Stimulated activated CD8-positive, alpha-beta memory T cell treated with anti-CD3 and anti-CD28 coated beads, Interleukin-12 subunit alpha, Interleukin-12 subunit beta, amount 100 ng/mL, for 1 hour (primary cell): ENCODE measurements around the gene HBQ1.
"Not testable (repeated sequence)": the region's sequence is repeated elsewhere in the genome, so short reads cannot be mapped to it uniquely, and the experiment has no call there.

Experiments used
- DNase-seq: peaks from one replicate; pipeline ENCODE4 v3.0.0-alpha.2; 2020; ENCODE audit warnings: low read depth

Gene HBQ1

DNA sequence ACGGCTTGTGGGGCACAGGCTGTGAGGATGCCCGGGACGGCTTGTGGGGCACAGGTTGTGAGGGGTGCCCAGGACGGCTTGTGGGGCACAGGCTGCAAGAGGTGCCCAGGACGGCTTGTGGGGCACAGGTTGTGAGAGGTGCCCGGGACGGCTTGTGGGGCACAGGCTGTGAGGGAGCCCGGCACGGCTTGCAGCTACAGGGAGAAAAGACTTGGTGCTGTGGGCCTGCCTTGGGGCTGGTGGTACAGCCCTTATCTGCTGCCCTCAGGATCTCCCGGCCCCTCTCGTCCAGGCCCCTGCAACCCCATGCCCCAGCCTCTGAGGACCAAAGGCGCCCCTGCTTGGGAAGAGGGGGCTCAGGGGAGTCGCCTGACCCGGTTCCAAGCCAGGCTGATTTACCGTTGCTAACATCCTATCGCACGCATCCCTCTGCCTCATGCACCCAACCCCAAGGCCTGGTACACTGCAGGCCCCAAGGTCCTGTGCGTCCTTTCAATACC is 19.5 kb upstream of the HBQ1 start:
- DNase-seq: no peak

DNA sequence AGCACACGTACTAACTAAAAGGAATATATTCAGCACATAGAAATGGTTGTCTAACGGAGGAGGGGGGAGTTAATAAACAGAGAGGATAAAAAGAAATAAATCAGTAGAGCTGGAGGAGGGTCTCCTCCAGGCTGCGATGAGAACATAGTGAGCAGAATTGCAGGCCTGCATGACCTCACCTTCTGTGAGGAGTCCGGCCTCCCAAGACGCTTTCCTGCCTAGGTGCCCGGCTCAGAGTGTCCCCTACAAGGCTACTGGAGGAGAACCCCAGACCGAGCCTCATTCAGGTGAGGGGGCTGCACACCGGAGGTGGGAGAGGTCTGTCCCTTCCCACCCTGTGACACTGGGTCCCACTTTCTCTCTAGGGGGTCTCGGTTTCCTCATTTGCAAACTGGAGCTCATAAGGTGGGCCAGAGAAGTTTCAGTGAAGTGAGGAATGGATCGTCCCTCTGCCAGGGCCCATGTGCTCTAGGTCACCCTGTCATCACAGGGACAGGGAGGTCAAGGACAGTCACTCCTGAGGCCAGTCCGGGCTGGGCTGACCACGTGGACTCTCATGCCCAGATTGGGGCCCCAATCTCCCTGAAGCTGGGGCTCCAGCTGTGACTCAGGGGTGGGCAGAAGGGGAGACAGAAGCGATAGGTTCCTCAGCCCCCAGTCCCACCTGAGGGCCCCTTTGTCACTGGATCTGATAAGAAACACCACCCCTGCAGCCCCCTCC is 17.8 kb upstream of the HBQ1 start:
- no peak for DNase-seq

- not testable (repeated sequence) for DNase-seq
These were observed 17.1 kb upstream of the HBQ1 start for GRCh38 chr16:163139-163538.

- DNase-seq: not testable (repeated sequence)
These were observed 16.6 kb upstream of the HBQ1 start for GRCh38 chr16:163696-164095.

DNA sequence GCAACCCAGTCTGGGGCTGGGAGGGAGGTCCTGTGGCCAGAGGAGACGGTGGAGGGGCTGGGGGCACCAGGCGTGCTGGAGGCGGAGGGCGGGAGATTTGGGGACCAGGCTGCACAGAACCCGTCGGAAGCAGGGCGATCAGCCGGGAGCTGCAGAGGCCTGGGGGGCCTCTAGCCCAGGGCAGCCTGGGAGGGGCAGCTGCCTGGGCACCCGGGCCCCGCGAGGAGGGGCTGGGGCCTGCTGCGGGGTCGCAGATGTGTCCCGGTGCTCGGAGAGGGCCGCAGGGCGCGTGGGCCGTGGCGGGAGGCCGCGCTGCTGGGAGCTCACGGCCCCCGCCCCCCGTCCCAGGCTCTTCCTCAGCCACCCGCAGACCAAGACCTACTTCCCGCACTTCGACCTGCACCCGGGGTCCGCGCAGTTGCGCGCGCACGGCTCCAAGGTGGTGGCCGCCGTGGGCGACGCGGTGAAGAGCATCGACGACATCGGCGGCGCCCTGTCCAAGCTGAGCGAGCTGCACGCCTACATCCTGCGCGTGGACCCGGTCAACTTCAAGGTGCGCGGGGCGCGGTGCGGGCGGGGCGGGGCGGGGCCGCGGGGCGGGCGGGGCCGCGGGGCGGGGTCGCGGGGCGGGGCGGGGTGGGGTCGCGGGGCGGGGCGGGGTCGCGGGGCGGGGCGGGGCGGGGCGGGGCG is 16.0 kb upstream of the HBQ1 start:
- not testable (repeated sequence) for DNase-seq

- DNase-seq: no peak
These were observed 15.3 kb upstream of the HBQ1 start for GRCh38 chr16:164827-165538.

DNA sequence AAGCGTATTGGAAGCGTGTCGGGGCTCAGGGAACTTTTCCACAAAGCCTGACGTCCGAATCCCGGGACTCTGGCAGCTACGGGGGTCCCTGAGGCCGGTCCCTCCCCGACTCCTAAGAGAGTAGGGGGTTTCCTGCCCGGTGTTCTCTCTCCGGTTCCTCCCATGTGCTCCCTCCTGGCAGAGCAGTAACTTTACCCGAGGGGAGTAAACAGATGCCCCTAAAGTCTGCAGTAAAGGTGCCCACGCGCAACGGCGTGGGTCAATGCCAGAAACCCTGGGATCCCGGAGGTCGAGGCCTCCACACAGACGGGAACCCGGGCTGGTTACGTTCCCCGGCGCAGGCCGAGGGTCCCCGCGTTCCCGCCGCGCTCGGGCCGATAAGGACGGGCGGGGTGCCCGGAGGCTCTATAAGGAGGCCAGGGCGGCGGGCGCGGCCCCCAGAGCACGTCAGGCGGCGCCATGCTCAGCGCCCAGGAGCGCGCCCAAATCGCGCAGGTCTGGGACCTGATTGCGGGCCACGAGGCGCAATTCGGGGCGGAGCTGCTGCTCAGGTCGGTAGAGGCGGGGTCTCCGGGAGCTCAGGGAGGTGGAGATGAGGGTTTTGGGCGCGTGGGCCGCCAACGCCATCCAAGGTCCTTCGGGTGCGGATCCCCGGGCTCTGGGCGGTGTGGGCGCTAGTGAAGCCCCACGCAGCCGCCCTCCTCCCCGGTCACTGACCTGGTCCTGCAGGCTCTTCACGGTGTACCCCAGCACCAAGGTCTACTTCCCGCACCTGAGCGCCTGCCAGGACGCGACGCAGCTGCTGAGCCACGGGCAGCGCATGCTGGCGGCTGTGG is 14.5 kb upstream of the HBQ1 start, which contains the start of gene HBM:
Gene HBM (plus strand): TSS at position 440 of the 836 bp plus-strand sequence. CDS start 20 bp downstream, at position 460.
- DNase-seq: no peak

DNA sequence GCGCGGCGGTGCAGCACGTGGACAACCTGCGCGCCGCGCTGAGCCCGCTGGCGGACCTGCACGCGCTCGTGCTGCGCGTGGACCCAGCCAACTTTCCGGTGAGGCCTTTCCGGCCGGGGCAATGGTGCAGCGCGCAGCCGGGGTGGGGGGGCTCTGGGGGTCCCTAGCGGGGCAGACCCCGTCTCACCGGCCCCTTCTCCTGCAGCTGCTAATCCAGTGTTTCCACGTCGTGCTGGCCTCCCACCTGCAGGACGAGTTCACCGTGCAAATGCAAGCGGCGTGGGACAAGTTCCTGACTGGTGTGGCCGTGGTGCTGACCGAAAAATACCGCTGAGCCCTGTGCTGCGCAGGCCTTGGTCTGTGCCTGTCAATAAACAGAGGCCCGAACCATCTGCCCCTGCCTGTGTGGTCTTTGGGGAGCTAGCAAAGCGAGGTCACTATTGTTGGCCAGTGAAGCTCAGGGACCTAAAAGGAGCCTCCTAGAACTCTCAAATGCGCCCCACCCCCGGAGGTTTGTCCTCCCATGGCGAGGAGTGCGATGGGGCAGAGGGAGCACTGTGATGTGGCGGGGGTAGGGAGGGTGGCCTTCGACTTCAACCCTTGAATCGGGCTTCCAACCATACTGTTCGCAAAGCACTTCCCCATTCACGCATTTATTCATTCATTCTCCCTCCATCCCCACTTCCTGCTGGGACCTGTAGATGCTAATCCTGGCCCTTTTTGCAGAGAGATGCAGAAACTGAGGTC is 13.7 kb upstream of the HBQ1 start:
- DNase-seq: no peak

DNA sequence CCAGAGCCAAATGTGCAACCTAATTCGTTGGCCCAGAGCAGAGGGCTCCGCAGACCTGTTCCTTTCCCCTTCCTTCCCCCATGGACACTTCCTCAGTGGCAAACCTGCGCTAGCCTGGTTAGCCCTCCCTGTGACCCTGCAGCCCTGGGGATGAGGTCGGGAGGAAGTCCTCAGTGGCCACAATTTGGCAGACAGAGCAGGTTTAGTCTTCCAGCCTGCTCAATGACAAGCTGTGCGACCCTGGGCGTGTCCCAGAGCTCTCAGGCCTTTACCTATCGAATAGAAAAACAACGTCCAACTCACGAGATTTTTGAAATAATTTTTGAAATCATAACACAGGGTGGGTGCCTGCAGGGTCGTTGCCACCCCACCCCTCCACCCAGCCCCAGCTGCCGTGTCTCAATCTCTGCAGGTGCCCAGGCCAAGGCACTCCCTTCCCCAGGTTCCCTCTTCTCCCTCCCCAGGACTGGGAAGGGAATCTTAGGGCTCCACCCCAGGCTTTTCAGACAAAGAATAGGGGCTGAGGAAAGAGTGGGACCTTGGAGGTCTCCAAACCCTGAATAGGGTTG is 13.1 kb upstream of the HBQ1 start:
- DNase-seq: no peak

GRCh38 chr16:168424-168823 is 11.8 kb upstream of the HBQ1 start:
- DNase-seq: no peak

GRCh38 chr16:169014-169413 is 11.2 kb upstream of the HBQ1 start:
- DNase-seq: no peak

GRCh38 chr16:170088-170507 is 10.2 kb upstream of the HBQ1 start:
- DNase-seq: not testable (repeated sequence)

- no peak for DNase-seq
These were observed 9.5 kb upstream of the HBQ1 start for GRCh38 chr16:170788-171187.

DNA sequence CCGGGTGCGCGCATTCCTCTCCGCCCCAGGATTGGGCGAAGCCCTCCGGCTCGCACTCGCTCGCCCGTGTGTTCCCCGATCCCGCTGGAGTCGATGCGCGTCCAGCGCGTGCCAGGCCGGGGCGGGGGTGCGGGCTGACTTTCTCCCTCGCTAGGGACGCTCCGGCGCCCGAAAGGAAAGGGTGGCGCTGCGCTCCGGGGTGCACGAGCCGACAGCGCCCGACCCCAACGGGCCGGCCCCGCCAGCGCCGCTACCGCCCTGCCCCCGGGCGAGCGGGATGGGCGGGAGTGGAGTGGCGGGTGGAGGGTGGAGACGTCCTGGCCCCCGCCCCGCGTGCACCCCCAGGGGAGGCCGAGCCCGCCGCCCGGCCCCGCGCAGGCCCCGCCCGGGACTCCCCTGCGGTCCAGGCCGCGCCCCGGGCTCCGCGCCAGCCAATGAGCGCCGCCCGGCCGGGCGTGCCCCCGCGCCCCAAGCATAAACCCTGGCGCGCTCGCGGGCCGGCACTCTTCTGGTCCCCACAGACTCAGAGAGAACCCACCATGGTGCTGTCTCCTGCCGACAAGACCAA is 7.8 kb upstream of the HBQ1 start, which contains the start of gene HBA2:
Gene HBA2 (plus strand): TSS at position 503 of the 568 bp plus-strand sequence. CDS start 37 bp downstream, at position 540.
- DNase-seq: not testable (repeated sequence)

DNA sequence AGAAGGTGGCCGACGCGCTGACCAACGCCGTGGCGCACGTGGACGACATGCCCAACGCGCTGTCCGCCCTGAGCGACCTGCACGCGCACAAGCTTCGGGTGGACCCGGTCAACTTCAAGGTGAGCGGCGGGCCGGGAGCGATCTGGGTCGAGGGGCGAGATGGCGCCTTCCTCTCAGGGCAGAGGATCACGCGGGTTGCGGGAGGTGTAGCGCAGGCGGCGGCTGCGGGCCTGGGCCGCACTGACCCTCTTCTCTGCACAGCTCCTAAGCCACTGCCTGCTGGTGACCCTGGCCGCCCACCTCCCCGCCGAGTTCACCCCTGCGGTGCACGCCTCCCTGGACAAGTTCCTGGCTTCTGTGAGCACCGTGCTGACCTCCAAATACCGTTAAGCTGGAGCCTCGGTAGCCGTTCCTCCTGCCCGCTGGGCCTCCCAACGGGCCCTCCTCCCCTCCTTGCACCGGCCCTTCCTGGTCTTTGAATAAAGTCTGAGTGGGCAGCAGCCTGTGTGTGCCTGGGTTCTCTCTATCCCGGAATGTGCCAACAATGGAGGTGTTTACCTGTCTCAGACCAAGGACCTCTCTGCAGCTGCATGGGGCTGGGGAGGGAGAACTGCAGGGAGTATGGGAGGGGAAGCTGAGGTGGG is 6.9 kb upstream of the HBQ1 start:
- not testable (repeated sequence) for DNase-seq

GRCh38 chr16:173928-174769 is 6.1 kb upstream of the HBQ1 start:
- not testable (repeated sequence) for DNase-seq

DNA sequence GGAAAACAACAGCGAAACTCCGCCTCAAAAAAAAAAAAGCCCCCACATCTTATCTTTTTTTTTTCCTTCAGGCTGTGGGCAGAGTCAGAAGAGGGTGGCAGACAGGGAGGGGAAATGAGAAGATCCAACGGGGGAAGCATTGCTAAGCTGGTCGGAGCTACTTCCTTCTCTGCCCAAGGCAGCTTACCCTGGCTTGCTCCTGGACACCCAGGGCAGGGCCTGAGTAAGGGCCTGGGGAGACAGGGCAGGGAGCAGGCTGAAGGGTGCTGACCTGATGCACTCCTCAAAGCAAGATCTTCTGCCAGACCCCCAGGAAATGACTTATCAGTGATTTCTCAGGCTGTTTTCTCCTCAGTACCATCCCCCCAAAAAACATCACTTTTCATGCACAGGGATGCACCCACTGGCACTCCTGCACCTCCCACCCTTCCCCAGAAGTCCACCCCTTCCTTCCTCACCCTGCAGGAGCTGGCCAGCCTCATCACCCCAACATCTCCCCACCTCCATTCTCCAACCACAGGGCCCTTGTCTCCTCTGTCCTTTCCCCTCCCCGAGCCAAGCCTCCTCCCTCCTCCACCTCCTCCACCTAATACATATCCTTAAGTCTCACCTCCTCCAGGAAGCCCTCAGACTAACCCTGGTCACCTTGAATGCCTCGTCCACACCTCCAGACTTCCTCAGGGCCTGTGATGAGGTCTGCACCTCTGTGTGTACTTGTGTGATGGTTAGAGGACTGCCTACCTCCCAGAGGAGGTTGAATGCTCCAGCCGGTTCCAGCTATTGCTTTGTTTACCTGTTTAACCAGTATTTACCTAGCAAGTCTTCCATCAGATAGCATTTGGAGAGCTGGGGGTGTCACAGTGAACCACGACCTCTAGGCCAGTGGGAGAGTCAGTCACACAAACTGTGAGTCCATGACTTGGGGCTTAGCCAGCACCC is 5.0 kb upstream of the HBQ1 start:
- no peak for DNase-seq

DNA sequence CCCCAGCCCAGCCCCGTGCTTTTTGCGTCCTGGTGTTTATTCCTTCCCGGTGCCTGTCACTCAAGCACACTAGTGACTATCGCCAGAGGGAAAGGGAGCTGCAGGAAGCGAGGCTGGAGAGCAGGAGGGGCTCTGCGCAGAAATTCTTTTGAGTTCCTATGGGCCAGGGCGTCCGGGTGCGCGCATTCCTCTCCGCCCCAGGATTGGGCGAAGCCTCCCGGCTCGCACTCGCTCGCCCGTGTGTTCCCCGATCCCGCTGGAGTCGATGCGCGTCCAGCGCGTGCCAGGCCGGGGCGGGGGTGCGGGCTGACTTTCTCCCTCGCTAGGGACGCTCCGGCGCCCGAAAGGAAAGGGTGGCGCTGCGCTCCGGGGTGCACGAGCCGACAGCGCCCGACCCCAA is 4.3 kb upstream of the HBQ1 start:
- not testable (repeated sequence) for DNase-seq
